GM21515 (cell line): Measurements from ENCODE around the gene VSX2.

Source experiments
- ATAC-seq: cut with Tn5 transposase; IDR thresholded peaks from one replicate; pipeline ENCODE4 v1.9.1; 2021; ENCODE audit not compliant: unreplicated experiment

The VSX2 gene

GRCh38 chr14:74238974-74239847 lies at the start of gene VSX2:
Gene VSX2, plus strand, starts transcription at chr14:74239449. Its CDS starts 113 bp downstream, at chr14:74239562.
- ATAC-seq, result no peak

- no peak for ATAC-seq
Measured at GRCh38 chr14:74190927-74191575, 48.2 kb upstream of the VSX2 start.

- ATAC-seq, result no peak
Measured at GRCh38 chr14:74194506-74195274, 44.6 kb upstream of the VSX2 start.

- ATAC-seq, result no peak
Measured at GRCh38 chr14:74195623-74196022, 43.6 kb upstream of the VSX2 start.

GRCh38 chr14:74198441-74199234 lies 40.6 kb upstream of the VSX2 start:
- ATAC-seq, result no peak

- ATAC-seq, result no peak
Measured at GRCh38 chr14:74202113-74202512, 37.1 kb upstream of the VSX2 start.

- no peak for ATAC-seq
Measured at GRCh38 chr14:74203639-74204038, 35.6 kb upstream of the VSX2 start.

- ATAC-seq, result no peak
Measured at GRCh38 chr14:74204491-74204890, 34.8 kb upstream of the VSX2 start.

GRCh38 chr14:74205882-74206281 lies 33.4 kb upstream of the VSX2 start:
- no peak for ATAC-seq

GRCh38 chr14:74207943-74208342 lies 31.3 kb upstream of the VSX2 start:
- no peak for ATAC-seq

GRCh38 chr14:74208642-74209041 lies 30.6 kb upstream of the VSX2 start:
- no peak for ATAC-seq

- ATAC-seq, result no peak
Measured at GRCh38 chr14:74211945-74212580, 27.2 kb upstream of the VSX2 start.

GRCh38 chr14:74213907-74214803 lies 25.1 kb upstream of the VSX2 start:
- no peak for ATAC-seq

- ATAC-seq, result no peak
Measured at GRCh38 chr14:74216671-74217070, 22.6 kb upstream of the VSX2 start.

GRCh38 chr14:74217672-74218448 lies 21.4 kb upstream of the VSX2 start:
- ATAC-seq, result no peak

GRCh38 chr14:74218462-74218861 lies 20.8 kb upstream of the VSX2 start:
- ATAC-seq, result no peak

- no peak for ATAC-seq
Measured at GRCh38 chr14:74219277-74220205, 19.7 kb upstream of the VSX2 start.
